HUES64 (cell line): ENCODE results near the gene CEBPG.

ENCODE experiments used
- H3K27ac ChIP-seq: 2 replicates; pipeline ENCODE4 v1.7.0; 2013; ENCODE audit warnings: low read depth, low read length, inconsistent platforms
- H3K27me3 ChIP-seq: 2 replicates; pipeline ENCODE4 v1.6.1; 2013; ENCODE audit warnings: mild to moderate bottlenecking, low read length; ENCODE audit not compliant: insufficient read depth
- H3K36me3 ChIP-seq: 2 replicates; pipeline ENCODE4 v1.6.1; 2013; ENCODE audit warnings: mild to moderate bottlenecking, low read length; ENCODE audit not compliant: insufficient read depth
- H3K4me1 ChIP-seq: 2 replicates; pipeline ENCODE4 v1.6.1; 2013; ENCODE audit warnings: mild to moderate bottlenecking, low read length, moderate library complexity; ENCODE audit not compliant: insufficient read depth
- H3K4me3 ChIP-seq: 2 replicates; pipeline ENCODE4 v1.5.1; 2013; ENCODE audit warnings: mild to moderate bottlenecking, low read length, moderate library complexity
- H3K9ac ChIP-seq: 2 replicates; pipeline ENCODE4 v1.6.1; 2013; ENCODE audit warnings: mild to moderate bottlenecking, low read depth, low read length
- H3K9me3 ChIP-seq: 2 replicates; pipeline ENCODE4 v1.6.1; 2013; ENCODE audit warnings: low read depth, low read length; ENCODE audit not compliant: insufficient read depth
- WGBS: fragments of 150-250, 120-280 bp; methylation state at CpG from one replicate; pipeline ENCODE4 v1.1.7; 2013; ENCODE audit warnings: missing lambda C conversion rate; 5-methylcytosine and 5-hydroxymethylcytosine counted together

The CEBPG gene

DNA sequence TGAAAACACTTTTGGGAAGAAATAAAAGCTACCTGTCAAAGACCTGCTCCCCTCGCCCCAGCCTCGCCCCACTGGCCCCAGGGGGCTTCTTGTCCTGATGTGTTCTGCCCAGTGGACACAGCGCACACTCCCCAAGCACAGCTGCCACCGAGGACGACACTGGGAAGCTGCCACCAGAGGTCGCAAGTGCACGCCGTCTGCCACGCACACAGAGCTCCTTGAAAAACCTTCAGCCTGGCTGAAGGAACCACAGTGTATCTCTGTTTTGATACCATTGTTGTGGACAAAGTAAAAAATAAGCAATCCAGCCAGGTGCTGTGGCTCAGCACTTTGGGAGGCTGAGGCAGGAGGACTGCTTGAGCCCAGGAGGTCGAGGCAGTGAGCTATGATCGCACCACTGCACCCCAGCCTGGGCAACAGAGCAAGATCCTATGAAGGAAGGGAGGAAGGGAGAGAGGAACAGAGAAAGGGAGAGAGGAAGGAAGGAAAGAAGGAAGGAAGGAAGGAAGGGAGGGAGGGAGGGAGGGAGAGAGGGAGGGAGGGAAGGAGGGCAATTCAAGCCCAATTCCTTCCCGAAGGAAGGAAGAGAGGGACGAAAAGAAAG, 57.3 kb downstream of the CEBPG start:
- Histone ChIP-seq H3K27ac (no peak overlapping the region), H3K4me1 (no peaks in the 10 kb centered on the region), H3K9ac (no peak overlapping the region), H3K4me3 (no peak overlapping the region), H3K27me3 (no peaks in the 10 kb centered on the region), H3K9me3 (no peaks in the 10 kb centered on the region), H3K36me3 (no peaks in the 10 kb centered on the region)
- WGBS, result 38% methylated on average over 12 of the region's 13 CpGs

DNA sequence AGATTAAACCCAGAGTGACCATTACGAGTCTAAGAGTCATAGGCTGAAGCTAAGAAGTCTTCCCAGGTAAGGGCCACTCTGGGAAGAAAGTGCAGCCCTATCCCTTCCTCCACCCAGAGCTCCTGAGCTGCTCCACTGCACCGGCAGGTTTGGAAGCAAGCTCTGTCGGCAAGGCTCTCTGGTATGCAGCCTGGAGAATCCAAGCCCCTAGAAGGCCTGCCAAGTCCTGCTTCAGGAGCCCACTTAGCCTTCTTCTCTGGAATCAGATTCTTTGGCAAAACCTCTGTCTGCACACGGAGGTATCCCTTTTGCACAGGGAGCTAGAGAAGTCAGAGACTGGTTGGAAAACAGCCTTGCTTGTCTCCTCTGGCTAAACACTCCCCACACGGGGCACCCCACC, 58.5 kb downstream of the CEBPG start:
- Histone ChIP-seq H3K9ac (no peak overlapping the region), H3K36me3 (no peaks in the 10 kb centered on the region), H3K9me3 (no peaks in the 10 kb centered on the region), H3K4me3 (no peak overlapping the region), H3K4me1 (no peaks in the 10 kb centered on the region), H3K27me3 (no peaks in the 10 kb centered on the region), H3K27ac (no peak overlapping the region)
- WGBS, result 76% methylated on average over 5 of the region's 5 CpGs
